ENCODE data around the gene SLC44A3. TPM values are rescaled to one million over a fixed set of nuclear protein-coding genes. Genes with fewer than 3 reads are reported as not detected.

The SLC44A3 gene
- total RNA-seq, 4 donors from 2014 or later = 0.19 TPM; not detected in 3

DNA sequence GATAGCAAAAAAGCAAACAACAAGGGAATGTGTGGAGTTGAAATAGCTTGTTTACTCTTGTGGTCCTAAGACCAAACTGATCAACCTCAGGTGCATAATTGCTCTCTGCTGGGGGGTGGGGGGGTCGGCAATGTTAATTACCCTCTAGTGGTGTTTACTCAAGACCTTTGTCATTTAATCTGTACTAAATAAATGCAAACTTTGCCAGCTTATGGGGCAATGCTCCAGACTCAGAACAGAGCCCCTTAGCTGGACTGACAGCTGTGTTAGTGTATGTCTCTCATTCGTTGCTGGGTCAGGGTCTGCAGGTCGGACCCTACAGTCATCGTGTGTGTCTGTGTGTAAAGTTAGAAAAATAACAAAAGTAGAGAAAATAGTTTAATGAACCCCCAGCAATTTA, 7.2 kb upstream of the SLC44A3 start:
- intact Hi-C loops (cut with DNase I; ENCODE audit: low total_unique reads) (no loop called here), in situ Hi-C loops (cut with MboI; ENCODE audit: low sequenced_read_pairs in 4 of 4) (no loop called here)
- no peak overlapping the region for H3K4me3 ChIP-seq
- no peaks in the 10 kb centered on the region for H3K36me3 ChIP-seq
- no peaks in the 10 kb centered on the region for H3K4me1 ChIP-seq
- H3K27ac ChIP-seq = no peak overlapping the region
- no peaks in the 10 kb centered on the region for H3K9me3 ChIP-seq
- ATAC-seq (no peak), DNase-seq (no peak)
- no peaks in the 10 kb centered on the region for H3K27me3 ChIP-seq
- TF ChIP-seq POLR2A (IDR thresholded peaks at IDR 0.05) = no peak
- TF ChIP-seq, protein P1, sequence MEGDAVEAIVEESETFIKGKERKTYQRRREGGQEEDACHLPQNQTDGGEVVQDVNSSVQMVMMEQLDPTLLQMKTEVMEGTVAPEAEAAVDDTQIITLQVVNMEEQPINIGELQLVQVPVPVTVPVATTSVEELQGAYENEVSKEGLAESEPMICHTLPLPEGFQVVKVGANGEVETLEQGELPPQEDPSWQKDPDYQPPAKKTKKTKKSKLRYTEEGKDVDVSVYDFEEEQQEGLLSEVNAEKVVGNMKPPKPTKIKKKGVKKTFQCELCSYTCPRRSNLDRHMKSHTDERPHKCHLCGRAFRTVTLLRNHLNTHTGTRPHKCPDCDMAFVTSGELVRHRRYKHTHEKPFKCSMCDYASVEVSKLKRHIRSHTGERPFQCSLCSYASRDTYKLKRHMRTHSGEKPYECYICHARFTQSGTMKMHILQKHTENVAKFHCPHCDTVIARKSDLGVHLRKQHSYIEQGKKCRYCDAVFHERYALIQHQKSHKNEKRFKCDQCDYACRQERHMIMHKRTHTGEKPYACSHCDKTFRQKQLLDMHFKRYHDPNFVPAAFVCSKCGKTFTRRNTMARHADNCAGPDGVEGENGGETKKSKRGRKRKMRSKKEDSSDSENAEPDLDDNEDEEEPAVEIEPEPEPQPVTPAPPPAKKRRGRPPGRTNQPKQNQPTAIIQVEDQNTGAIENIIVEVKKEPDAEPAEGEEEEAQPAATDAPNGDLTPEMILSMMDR (IDR thresholded peaks at IDR 0.05 in 4 of 5, conservative IDR thresholded peaks at IDR 0.05 in 1 of 5) = no peak

DNA sequence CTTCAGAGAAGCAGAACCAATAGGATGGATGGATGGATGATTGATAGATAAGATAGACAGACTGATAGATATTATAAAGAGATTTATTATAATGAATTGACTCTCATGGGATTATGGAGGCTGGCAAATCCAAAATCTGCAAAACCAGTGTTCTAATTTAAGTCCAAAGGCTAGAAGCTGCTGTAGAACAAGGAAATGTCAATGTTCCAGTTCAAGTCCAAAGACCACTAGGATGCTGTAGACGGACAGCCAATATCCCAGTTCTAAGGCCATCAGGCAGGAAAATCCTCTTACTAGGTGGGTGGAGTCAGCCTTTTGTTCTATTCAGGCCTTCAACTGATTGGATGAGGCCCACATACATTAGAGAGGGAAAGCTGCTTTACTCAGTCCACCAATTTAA, 4.1 kb upstream of the SLC44A3 start:
- ATAC-seq = no peak
- H3K27ac ChIP-seq = no peak overlapping the region
- no peak for TF ChIP-seq POLR2A (IDR thresholded peaks at IDR 0.05)
- TF ChIP-seq, protein P1 (IDR thresholded peaks at IDR 0.05 in 4 of 5, conservative IDR thresholded peaks at IDR 0.05 in 1 of 5) = no peak
- no peak for DNase-seq
- no peaks in the 10 kb centered on the region for H3K9me3 ChIP-seq
- no peak overlapping the region for H3K4me3 ChIP-seq
- intact Hi-C loops (cut with DNase I; ENCODE audit: low total_unique reads) (no loop called here), in situ Hi-C loops (cut with MboI; ENCODE audit: low sequenced_read_pairs in 4 of 4) (no loop called here)
- no peaks in the 10 kb centered on the region for H3K4me1 ChIP-seq
- no peaks in the 10 kb centered on the region for H3K36me3 ChIP-seq
- peaks cover 5 to 17% (median 12%) of the 10 kb centered on the region in 3 donors for H3K27me3 ChIP-seq

DNA sequence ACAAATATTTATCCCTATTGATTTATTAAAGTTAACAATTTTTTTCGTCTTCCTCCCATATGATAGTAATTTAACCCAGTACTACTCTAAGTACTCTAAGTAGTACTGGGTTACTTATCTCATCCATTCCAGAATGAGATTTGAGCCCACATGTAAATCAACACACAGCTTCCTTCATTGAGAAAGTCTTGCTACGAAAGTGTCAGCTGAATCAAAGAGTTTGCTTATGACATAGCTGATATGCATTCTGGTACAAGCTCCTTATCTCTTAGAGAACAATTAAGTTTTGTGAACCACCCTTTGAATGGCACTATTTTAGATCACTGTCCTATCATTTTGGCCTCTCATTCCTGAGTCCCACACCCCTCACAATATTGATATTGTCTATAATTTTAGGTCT, 2.4 kb upstream of the SLC44A3 start:
- no peaks in the 10 kb centered on the region for H3K9me3 ChIP-seq
- no peaks in the 10 kb centered on the region for H3K36me3 ChIP-seq
- ATAC-seq (no peak), DNase-seq (no peak)
- H3K4me1 ChIP-seq = no peaks in the 10 kb centered on the region
- peaks cover 10 to 20% (median 12%) of the 10 kb centered on the region in 3 donors for H3K27me3 ChIP-seq
- H3K4me3 ChIP-seq = no peak overlapping the region
- TF ChIP-seq, protein P1 (IDR thresholded peaks at IDR 0.05 in 4 of 5, conservative IDR thresholded peaks at IDR 0.05 in 1 of 5) = no peak
- TF ChIP-seq POLR2A (IDR thresholded peaks at IDR 0.05) = no peak
- intact Hi-C loops (cut with DNase I; ENCODE audit: low total_unique reads) (no loop called here), in situ Hi-C loops (cut with MboI; ENCODE audit: low sequenced_read_pairs in 4 of 4) (no loop called here)
- no peak overlapping the region for H3K27ac ChIP-seq

DNA sequence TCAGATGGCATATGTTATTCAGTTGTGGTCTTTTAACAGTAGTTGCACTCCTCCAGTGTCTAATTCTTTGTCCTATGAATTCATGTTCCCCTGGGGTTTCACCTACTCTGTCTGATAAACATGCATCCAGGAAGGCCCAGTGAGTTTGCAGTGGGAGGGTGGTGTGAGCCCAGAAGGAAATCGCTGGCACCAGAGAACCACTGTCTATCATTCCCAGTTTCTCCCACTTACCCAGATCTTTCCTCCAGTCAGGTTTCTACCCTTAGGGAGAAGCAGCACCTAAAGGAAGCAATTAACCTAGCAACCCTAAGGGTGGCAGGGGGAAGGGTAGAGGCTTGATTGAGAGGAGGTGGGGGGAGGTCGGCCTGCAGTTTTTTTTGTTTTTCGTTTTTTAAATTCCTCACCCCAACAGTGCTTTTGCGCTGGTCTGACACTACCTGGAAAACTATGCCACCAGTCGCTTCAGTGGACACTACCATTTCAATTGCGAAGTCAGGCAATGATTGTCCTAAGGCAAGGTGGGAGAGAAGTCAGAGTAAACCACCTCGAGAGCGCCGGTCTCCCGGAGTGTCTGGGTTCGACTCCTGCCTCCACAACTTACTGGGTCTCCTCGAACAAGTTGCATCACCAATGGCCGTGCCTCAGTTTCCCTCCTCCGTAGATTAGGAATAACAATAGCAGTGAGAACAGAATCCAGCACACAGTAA, 766 bp upstream of the SLC44A3 start:
- Histone ChIP-seq H3K4me1 (no peaks in the 10 kb centered on the region), H3K4me3 (peak overlapping the region; percentile 41 to 58 (median 52)), H3K36me3 (no peaks in the 10 kb centered on the region), H3K27ac (no peak overlapping the region), H3K9me3 (no peaks in the 10 kb centered on the region), H3K27me3 (peaks cover 12 to 20% (median 13%) of the 10 kb centered on the region in 3 donors)
- in situ Hi-C loops (cut with MboI; ENCODE audit: low sequenced_read_pairs in 4 of 4) = no loop called here
- DNase-seq = no peak
- no peak for ATAC-seq
- TF ChIP-seq, protein P1 (IDR thresholded peaks at IDR 0.05 in 4 of 5, conservative IDR thresholded peaks at IDR 0.05 in 1 of 5) = no peak
- TF ChIP-seq POLR2A (IDR thresholded peaks at IDR 0.05) = no peak
- intact Hi-C loops (cut with DNase I; ENCODE audit: low total_unique reads) = no loop called here
